Gastrocnemius medialis (tissue), 4 donors: ENCODE measurements around the gene DUSP3. TPM values are rescaled to one million over a fixed set of nuclear protein-coding genes. Genes with fewer than 3 reads are reported as not detected.

Experiments used
- ATAC-seq, 2 donors: fragments of 150-250 bp; one replicate each; pipeline ENCODE4 v1.9.1; 2016
- DNase-seq, 2 donors: peaks; one replicate each; pipeline ENCODE4 v3.0.0-alpha.2; 2019
- H3K27ac ChIP-seq, 4 donors: fragments of 200-600 bp; sonication (generic); 1 replicate in 1 of 4; 2 replicates in 3 of 4; pipeline ENCODE4 v1.5.1; 2016 to 2018; ENCODE audit warnings: mild to moderate bottlenecking in 2 of 4, moderate library complexity in 1 of 4
- H3K27me3 ChIP-seq, 3 donors: fragments of 200-600 bp; sonication (generic) in 2 of 3; 1 replicate in 1 of 3; 2 replicates in 2 of 3; pipeline versions ENCODE4 v1.5.1 to v1.6.0; 2016 to 2019; ENCODE audit warnings: mild to moderate bottlenecking in 1 of 3, moderate library complexity in 1 of 3
- H3K36me3 ChIP-seq, 2 donors: fragments of 200-600 bp; sonication (generic) in 1 of 2; one replicate each; pipeline ENCODE4 v1.5.1; 2017 to 2018
- H3K4me1 ChIP-seq, 2 donors: fragments of 200-600 bp; sonication (generic) in 1 of 2; one replicate each; pipeline ENCODE4 v1.5.1; 2016 to 2017; ENCODE audit warnings: mild to moderate bottlenecking in 2 of 2
- H3K4me3 ChIP-seq, 4 donors: fragments of 200-600 bp; sonication (generic) in 3 of 4; 1 replicate in 1 of 4; 2 replicates in 3 of 4; pipeline ENCODE4 v1.5.1; 2016 to 2019; ENCODE audit warnings: mild to moderate bottlenecking in 2 of 4
- H3K9me3 ChIP-seq, 3 donors: fragments of 200-600 bp; sonication (generic) in 2 of 3; 1 replicate in 1 of 3; 2 replicates in 2 of 3; pipeline ENCODE4 v1.5.1; 2016 to 2019
- CTCF ChIP-seq, 5 experiments: fragments of 450-650 bp in 3 of 5; fragments of 200-600 bp in 2 of 5; sonication (generic) in 2 of 5; IDR thresholded peaks in 4 of 5; conservative IDR thresholded peaks in 1 of 5; 1 replicate in 4 of 5; 2 replicates in 1 of 5; pipeline ENCODE4 v1.5.1; 2016 to 2019; ENCODE audit warnings: antibody characterized with exemption in 5 of 5, mild to moderate bottlenecking in 3 of 5, moderate library complexity in 3 of 5
- POLR2A ChIP-seq, 2 donors: fragments of 450-650 bp; IDR thresholded peaks; one replicate each; pipeline ENCODE4 v1.6.1; 2017; ENCODE audit warnings: antibody characterized with exemption in 2 of 2, mild to moderate bottlenecking in 2 of 2, moderate library complexity in 2 of 2
- in situ Hi-C, 4 donors: fragments of 200-750 bp; cut with MboI; loops; one replicate each; pipeline versions ENCODE4 v1.15.0 to v1.8.0; 2017; ENCODE audit warnings: low sequenced_read_pairs in 4 of 4
- intact Hi-C: fragments of 100-400 bp; cut with DNase I; formaldehyde crosslinking; loops from one replicate; pipeline ENCODE4 v1.15.1; 2023; ENCODE audit warnings: low total_unique reads
- total RNA-seq, 4 donors: library from RNA; depleted of rRNA; stranded (reverse); fragments of >200 nt; gene quantifications; one replicate each; pipeline versions ENCODE4 v1.1.0 to v1.2.3, GENCODE V29; 2016

Gene DUSP3
- total RNA-seq, 4 donors from 2014 or later = 121 to 184 (median 145) TPM

DNA sequence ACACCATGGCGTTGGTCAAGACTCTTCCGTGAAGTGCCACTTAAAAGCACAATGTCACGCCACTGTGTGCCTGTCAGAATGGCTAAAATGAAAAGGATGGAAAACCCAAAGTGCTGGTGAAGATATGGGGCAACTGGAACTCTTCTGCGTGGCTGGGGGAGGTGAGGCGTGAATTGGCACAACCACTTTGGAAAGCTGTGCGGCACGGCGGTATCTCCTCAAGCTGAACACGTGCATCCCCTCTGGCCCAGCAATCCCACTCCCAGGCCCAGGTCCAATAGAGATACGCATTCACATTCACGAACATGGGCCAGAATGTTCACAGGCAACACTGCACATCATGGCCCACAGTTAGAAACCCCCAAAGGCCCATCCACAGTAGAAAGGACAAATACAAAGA is 8.9 kb downstream of the DUSP3 start:
- H3K4me1 ChIP-seq = peaks cover 45 to 47% of the 10 kb centered on the region in 2 donors
- peak overlapping the region; percentile 57 to 99 (median 66) for H3K27ac ChIP-seq
- TF ChIP-seq POLR2A (IDR thresholded peaks at IDR 0.05) (no peak), CTCF (IDR thresholded peaks at IDR 0.05 in 4 of 5, conservative IDR thresholded peaks at IDR 0.05 in 1 of 5) (no peak)
- H3K4me3 ChIP-seq = no peak overlapping the region
- no peaks in the 10 kb centered on the region for H3K27me3 ChIP-seq
- no peaks in the 10 kb centered on the region for H3K9me3 ChIP-seq
- DNase-seq = no peak
- intact Hi-C loops (loop anchor here (10.0 kb wide), 3 partner anchors 345 to 1525 kb away; partner anchors contain the start of genes PTGES3L and RUNDC1), in situ Hi-C loops (no loop called here)
- no peak for ATAC-seq
- peaks cover 0 to 46% of the 10 kb centered on the region in 2 donors for H3K36me3 ChIP-seq

- ATAC-seq = no peak
- no peak for TF ChIP-seq CTCF (IDR thresholded peaks at IDR 0.05 in 4 of 5, conservative IDR thresholded peaks at IDR 0.05 in 1 of 5)
- TF ChIP-seq POLR2A (IDR thresholded peaks at IDR 0.05) = no peak
- H3K4me1 ChIP-seq = peaks cover 40 to 44% of the 10 kb centered on the region in 2 donors
These were observed 9.4 kb downstream of the DUSP3 start for GRCh38 chr17:43769426-43769825.

GRCh38 chr17:43768943-43769342 is 9.8 kb downstream of the DUSP3 start:
- H3K4me3 ChIP-seq = no peak overlapping the region
- ATAC-seq = no peak
- peak overlapping the region; percentile 57 to 99 (median 66) for H3K27ac ChIP-seq
- in situ Hi-C loops = no loop called here
- intact Hi-C loops = no loop called here
- DNase-seq = no peak
- TF ChIP-seq CTCF (IDR thresholded peaks at IDR 0.05 in 4 of 5, conservative IDR thresholded peaks at IDR 0.05 in 1 of 5) = no peak
- no peak for TF ChIP-seq POLR2A (IDR thresholded peaks at IDR 0.05)
- no peaks in the 10 kb centered on the region for H3K9me3 ChIP-seq
- peaks cover 0 to 41% of the 10 kb centered on the region in 2 donors for H3K36me3 ChIP-seq
- no peaks in the 10 kb centered on the region for H3K27me3 ChIP-seq
- peaks cover 35 to 39% of the 10 kb centered on the region in 2 donors for H3K4me1 ChIP-seq

More at GRCh38 chr17:43769426-43769825, 9.4 kb downstream of the DUSP3 start:
- in situ Hi-C loops (no loop called here), intact Hi-C loops (no loop called here)
- peak overlapping the region; percentile 57 to 99 (median 66) for H3K27ac ChIP-seq
- no peaks in the 10 kb centered on the region for H3K27me3 ChIP-seq
- H3K4me3 ChIP-seq = no peak overlapping the region
- H3K36me3 ChIP-seq = peaks cover 0 to 44% of the 10 kb centered on the region in 2 donors
- DNase-seq = no peak
- H3K9me3 ChIP-seq = no peaks in the 10 kb centered on the region

DNA sequence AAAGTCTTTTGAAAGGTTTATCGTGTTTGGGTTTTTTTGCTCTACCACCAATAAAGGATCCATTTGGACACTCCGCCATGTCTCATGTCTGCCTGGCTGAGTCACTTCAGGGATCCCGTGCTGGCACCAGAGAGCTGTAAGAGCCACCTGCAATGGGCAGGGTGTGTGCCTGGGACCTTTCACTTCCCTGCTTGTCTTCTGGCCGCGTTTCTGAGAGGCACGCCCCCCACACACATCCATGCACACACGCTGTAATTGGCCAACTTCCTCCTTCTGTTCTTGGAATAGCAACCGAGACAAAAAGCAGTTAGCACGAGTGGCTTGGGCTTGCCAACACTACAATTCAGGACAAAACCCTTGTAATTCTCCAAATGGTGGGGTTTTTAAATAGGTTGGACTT is 10.4 kb downstream of the DUSP3 start:
- DNase-seq = peak; percentile 61 to 72
- H3K4me3 ChIP-seq = no peak overlapping the region
- no peaks in the 10 kb centered on the region for H3K9me3 ChIP-seq
- peaks cover 0 to 38% of the 10 kb centered on the region in 2 donors for H3K36me3 ChIP-seq
- in situ Hi-C loops = no loop called here
- TF ChIP-seq CTCF (IDR thresholded peaks at IDR 0.05 in 4 of 5, conservative IDR thresholded peaks at IDR 0.05 in 1 of 5) (no peak), POLR2A (IDR thresholded peaks at IDR 0.05) (no peak)
- peak overlapping the region; percentile 57 to 99 (median 66) for H3K27ac ChIP-seq
- no peaks in the 10 kb centered on the region for H3K27me3 ChIP-seq
- peaks cover 30 to 35% of the 10 kb centered on the region in 2 donors for H3K4me1 ChIP-seq
- intact Hi-C loops = no loop called here
- peak; percentile 25 to 55 for ATAC-seq

GRCh38 chr17:43767713-43768059 is 11.1 kb downstream of the DUSP3 start:
- TF ChIP-seq CTCF (IDR thresholded peaks at IDR 0.05 in 4 of 5, conservative IDR thresholded peaks at IDR 0.05 in 1 of 5) (no peak), POLR2A (IDR thresholded peaks at IDR 0.05) (no peak)
- H3K4me3 ChIP-seq = no peak overlapping the region
- intact Hi-C loops = loop anchor here (2.0 kb wide), 1 partner anchor 77 kb away; no protein-coding TSS in a partner anchor
- no peaks in the 10 kb centered on the region for H3K27me3 ChIP-seq
- no peaks in the 10 kb centered on the region for H3K9me3 ChIP-seq
- peaks cover 0 to 32% of the 10 kb centered on the region in 2 donors for H3K36me3 ChIP-seq
- ATAC-seq (no peak), DNase-seq (no peak)
- in situ Hi-C loops = no loop called here
- peak overlapping the region; percentile 57 to 99 (median 66) for H3K27ac ChIP-seq
- H3K4me1 ChIP-seq = peaks cover 24 to 28% of the 10 kb centered on the region in 2 donors
